K562 (cell line): ENCODE measurements around the gene C1D. TPM values are rescaled to one million over a fixed set of nuclear protein-coding genes. Genes with fewer than 3 reads are reported as not detected.

Experiments
- ATAC-seq: fragments of 200-7000 bp; cut with Tn5 transposase; 3 replicates; pipeline ENCODE4 v1.9.1; 2020; ENCODE audit warnings: moderate library complexity
- BruUV-seq: library from RNA; stranded (reverse); fragments of 400-500 nt; replicated peaks from 2 replicates; lab custom pipeline; 2021; lab: Mats Ljungman, UMichigan
- CTCF ChIA-PET: fragments of 300-600 bp; formaldehyde crosslinking; extraction: SDS; loops from one replicate; lab custom pipeline; 2021; ENCODE audit warnings: low intra/inter-chr PET ratio; lab: Yijun Ruan, JAX
- POLR2A ChIA-PET: fragments of 300-600, 350-650 bp; sonication (Branson Sonifier 250); formaldehyde crosslinking; extraction: SDS; loops from one replicate; lab custom pipeline; 2021; ENCODE audit warnings: antibody characterized with exemption, inconsistent platforms; lab: Yijun Ruan, JAX
- DNase-seq, 4 experiments: peaks; one replicate each; pipeline versions ENCODE4 v3.0.0 to v3.0.0-alpha.2; 2011 to 2018; ENCODE audit warnings: low spot score in 3 of 4, mixed read lengths in 3 of 4; ENCODE audit errors: extremely low read depth in 1 of 4
- FAIRE-seq: peaks from 2 replicates; lab custom pipeline; 2011; peaks lifted over from hg19 to GRCh38; lab: Jason Lieb, UNC
- H2AFZ ChIP-seq: 2 replicates; pipeline ENCODE4 v1.6.0; 2011; ENCODE audit warnings: low read depth, low read length, control low read depth, inconsistent platforms
- H3K27ac ChIP-seq: fragments of 200-600 bp; 3 replicates; pipeline ENCODE4 v1.8.0; 2011; ENCODE audit warnings: low read depth, mild to moderate bottlenecking, control low read depth, inconsistent platforms, low read length, moderate library complexity, mixed read lengths; ENCODE audit errors: extremely low read depth
- H3K27me3 ChIP-seq, 2 experiments: fragments of 300-600 bp in 1 of 2; 2 replicates in 1 of 2; 3 replicates in 1 of 2; pipeline versions ENCODE4 v1.6.0 to v1.8.0; 2011; ENCODE audit warnings: inconsistent platforms in 2 of 2, low read length in 2 of 2, mild to moderate bottlenecking in 1 of 2, mixed read lengths in 1 of 2, moderate library complexity in 1 of 2; ENCODE audit not compliant: control insufficient read depth in 2 of 2, insufficient read depth in 2 of 2
- H3K36me3 ChIP-seq: fragments of 300-600 bp; 3 replicates; pipeline ENCODE4 v1.8.0; 2011; ENCODE audit warnings: mild to moderate bottlenecking, low read length, inconsistent platforms; ENCODE audit not compliant: control insufficient read depth, insufficient read depth
- H3K4me1 ChIP-seq, 2 experiments: fragments of 200-600 bp in 1 of 2; replicated peaks in 1 of 2; 2 replicates in 1 of 2; 3 replicates in 1 of 2; pipeline versions ENCODE4 v1.5.1 to v1.8.0; 2011; ENCODE audit warnings: inconsistent platforms in 2 of 2, low read length in 2 of 2, mild to moderate bottlenecking in 1 of 2, mixed read lengths in 1 of 2, moderate library complexity in 1 of 2; ENCODE audit not compliant: control insufficient read depth in 2 of 2, insufficient read depth in 2 of 2
- H3K4me2 ChIP-seq: 2 replicates; pipeline ENCODE4 v1.6.1; 2011; ENCODE audit warnings: low read length, control low read depth, inconsistent platforms, mixed read lengths; ENCODE audit not compliant: insufficient read depth
- H3K4me3 ChIP-seq: fragments of 200-600 bp; sonication (generic), shearing (Covaris generic); 2 replicates; pipeline ENCODE4 v1.5.1; 2016; ENCODE audit warnings: control low read depth, inconsistent platforms
- H3K79me2 ChIP-seq: fragments of 200-600 bp; 3 replicates; pipeline ENCODE4 v1.8.0; 2011; ENCODE audit warnings: low read length, inconsistent platforms; ENCODE audit not compliant: control insufficient read depth, insufficient read depth
- H3K9ac ChIP-seq, 2 experiments: 2 replicates each; pipeline versions ENCODE4 v1.6.0 to v1.6.1; 2011; ENCODE audit warnings: low read depth in 2 of 2, low read length in 2 of 2, control low read depth in 1 of 2, inconsistent platforms in 1 of 2, mild to moderate bottlenecking in 1 of 2, mixed read lengths in 1 of 2; ENCODE audit not compliant: insufficient read depth in 1 of 2
- H3K9me1 ChIP-seq: one replicate; pipeline ENCODE4 v1.6.0; 2011; ENCODE audit warnings: inconsistent platforms, mild to moderate bottlenecking, low read length, moderate library complexity; ENCODE audit not compliant: control insufficient read depth, insufficient read depth
- H3K9me3 ChIP-seq: replicated peaks from 2 replicates; pipeline ENCODE4 v1.5.1; 2011; ENCODE audit warnings: low read depth, low read length, inconsistent platforms; ENCODE audit not compliant: control insufficient read depth, insufficient read depth
- H4K20me1 ChIP-seq: replicated peaks from 2 replicates; pipeline ENCODE4 v1.6.1; 2011; ENCODE audit warnings: low read length, inconsistent platforms, mixed read lengths; ENCODE audit not compliant: control insufficient read depth, insufficient read depth
- BRD4 ChIP-seq: fragments of 200-600 bp; sonication (generic); IDR thresholded peaks from 2 replicates; pipeline ENCODE4 v1.6.1; 2017; ENCODE audit warnings: inconsistent platforms
- RAD21 ChIP-seq, 2 experiments: fragments of 250-450 bp in 1 of 2; fragments of 450-650 bp in 1 of 2; sonication (Bioruptor Pico) in 1 of 2; formaldehyde crosslinking in 1 of 2; IDR thresholded peaks in 1 of 2; conservative IDR thresholded peaks in 1 of 2; 2 replicates each; pipeline versions ENCODE4 v1.4.0 to v1.8.0; 2020 to 2022; ENCODE audit warnings: mild to moderate bottlenecking in 2 of 2, moderate library complexity in 1 of 2
- RAD51 ChIP-seq: fragments of 450-650 bp; IDR thresholded peaks from 2 replicates; pipeline ENCODE4 v1.7.1; 2016; ENCODE audit warnings: low read depth, mild to moderate bottlenecking, borderline replicate concordance
- SREBF1 ChIP-seq: fragments of 150-350 bp; IDR thresholded peaks from 2 replicates; pipeline ENCODE4 v1.6.1; 2014; ENCODE audit warnings: antibody characterized with exemption, low read depth, low read length, borderline replicate concordance
- TFE3 ChIP-seq: fragments of 450-650 bp; formaldehyde crosslinking; IDR thresholded peaks from 2 replicates; pipeline ENCODE4 v1.4.0; 2020; ENCODE audit warnings: mild to moderate bottlenecking, mixed read lengths
- TGIF2 ChIP-seq: sonication (generic); formaldehyde crosslinking; IDR thresholded peaks from 2 replicates; pipeline ENCODE4 v1.8.1; 2022; ENCODE audit warnings: mild to moderate bottlenecking, missing genetic modification reagents, moderate library complexity
- TOE1 ChIP-seq, 2 experiments: fragments of 450-650 bp in 1 of 2; sonication (generic) in 1 of 2; formaldehyde crosslinking in 1 of 2; IDR thresholded peaks; 2 replicates each; pipeline versions ENCODE4 v1.7.1 to v1.8.0; 2016 to 2022; ENCODE audit warnings: borderline replicate concordance in 2 of 2, mild to moderate bottlenecking in 2 of 2, antibody characterized with exemption in 1 of 2, inconsistent platforms in 1 of 2, low read depth in 1 of 2, missing genetic modification reagents in 1 of 2, moderate library complexity in 1 of 2
- USF2 ChIP-seq: sonication (generic); formaldehyde crosslinking; IDR thresholded peaks from 2 replicates; pipeline ENCODE4 v1.5.0; 2020; ENCODE audit warnings: missing genetic modification reagents
- ZNF274 ChIP-seq: IDR thresholded peaks from 2 replicates; pipeline ENCODE4 v1.6.1; 2011; ENCODE audit warnings: low read depth, mild to moderate bottlenecking, low read length, moderate library complexity, borderline replicate concordance
- WGBS: fragments of 100-300 bp; shearing (Covaris generic); methylation state at CpG from one replicate; pipeline ENCODE4 v1.1.6; 2016; ENCODE audit warnings: low coverage, mixed read lengths; ENCODE audit not compliant: insufficient coverage; ENCODE audit errors: missing lambda C conversion rate; 5-methylcytosine and 5-hydroxymethylcytosine counted together
- in situ Hi-C: fragments of 300-500 bp; cut with MboI; formaldehyde crosslinking; loops from 4 replicates; pipeline ENCODE4 v1.15.0; 2018; ENCODE audit warnings: inconsistent platforms, mixed read lengths
- intact Hi-C: fragments of 100-400 bp; cut with micrococcal nuclease; formaldehyde crosslinking; loops from 2 replicates; pipeline ENCODE4 v1.14.2; 2022
- polyA plus RNA-seq, 8 experiments: library from polyadenylated mRNA; depleted of rRNA in 4 of 8; stranded (reverse) in 5 of 8; unstranded in 3 of 8; fragments of >200 nt; fragmentation: Nextera tagmentation in 2 of 8; fragmentation: Illumina TruSeq in 1 of 8; extraction: Ambion mirVana in 2 of 8; extraction: Trizol in 1 of 8; gene quantifications; 2 replicates each; pipeline versions ENCODE4 v1.2.1 to v1.2.3, GENCODE V29; 2011 to 2014; ENCODE audit warnings: inconsistent platforms in 1 of 8, missing spikeins in 1 of 8
- total RNA-seq, 7 experiments: library from RNA; depleted of rRNA in 6 of 7; stranded (reverse); fragments of >200 nt in 6 of 7; fragmentation: Illumina TruSeq in 2 of 7; extraction: Trizol in 2 of 7; gene quantifications; 2 replicates each; pipeline versions ENCODE4 v1.2.1 to v1.2.3, GENCODE V29; 2011 to 2021; ENCODE audit warnings: low replicate concordance in 1 of 7
- TF ChIP-seq, protein P1 (sequence below), 3 experiments: IDR thresholded peaks in 2 of 3; conservative IDR thresholded peaks in 1 of 3; 2 replicates each; pipeline ENCODE4 v1.5.1; 2011 to 2012; ENCODE audit warnings: low read length in 3 of 3, mild to moderate bottlenecking in 3 of 3, control low read depth in 2 of 3, improper control_type of control experiment in 1 of 3, inconsistent platforms in 1 of 3, low read depth in 1 of 3, mixed read lengths in 1 of 3, moderate library complexity in 1 of 3; ENCODE audit not compliant: insufficient read depth in 2 of 3

Gene C1D
- total and polyA plus RNA-seq, 9 of the 15 experiments (the other 6 are each of a cell fraction or from before 2014, with no cell fraction given), result 33.2 to 123 (median 56.5) TPM

DNA sequence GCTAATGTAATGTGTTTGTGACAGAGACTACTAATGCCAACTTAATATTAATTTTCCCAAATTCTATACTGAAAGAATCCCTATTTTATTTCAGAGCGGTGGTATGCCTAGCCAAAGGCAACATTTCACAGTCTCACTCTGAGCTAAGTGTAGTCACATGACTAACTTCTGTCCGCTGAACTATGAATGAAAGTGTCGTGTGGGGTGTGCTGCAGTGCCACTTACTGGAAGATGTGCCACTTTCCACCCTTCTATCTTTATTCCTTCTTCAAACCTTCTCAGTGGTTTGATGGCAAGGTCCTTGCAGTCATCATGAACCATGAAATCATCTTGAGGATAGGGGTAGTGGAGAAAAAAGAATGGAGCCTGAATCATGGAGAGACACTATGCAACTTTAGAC, 47.3 kb upstream of the C1D start:
- H2AFZ ChIP-seq, result peak overlapping the region; percentile 29; the same call in 1 of the 2 replicates
- H4K20me1 ChIP-seq, result no peaks in the 10 kb centered on the region
- no peaks in the 10 kb centered on the region for H3K36me3 ChIP-seq
- H3K79me2 ChIP-seq, result no peaks in the 10 kb centered on the region
- ATAC-seq, result peak; percentile 73
- H3K27me3 ChIP-seq, result no peaks in the 10 kb centered on the region
- TF ChIP-seq TFE3 (CRISPR knock-in tag), result peak; percentile 92
- TF ChIP-seq TOE1 (IDR thresholded peaks at IDR 0.05; ENCODE audit: borderline replicate concordance), result peak; percentile 85
- TF ChIP-seq TOE1 (CRISPR knock-in tag; IDR thresholded peaks at IDR 0.05; ENCODE audit: borderline replicate concordance, low read depth), result no peak
- TF ChIP-seq, protein P1, sequence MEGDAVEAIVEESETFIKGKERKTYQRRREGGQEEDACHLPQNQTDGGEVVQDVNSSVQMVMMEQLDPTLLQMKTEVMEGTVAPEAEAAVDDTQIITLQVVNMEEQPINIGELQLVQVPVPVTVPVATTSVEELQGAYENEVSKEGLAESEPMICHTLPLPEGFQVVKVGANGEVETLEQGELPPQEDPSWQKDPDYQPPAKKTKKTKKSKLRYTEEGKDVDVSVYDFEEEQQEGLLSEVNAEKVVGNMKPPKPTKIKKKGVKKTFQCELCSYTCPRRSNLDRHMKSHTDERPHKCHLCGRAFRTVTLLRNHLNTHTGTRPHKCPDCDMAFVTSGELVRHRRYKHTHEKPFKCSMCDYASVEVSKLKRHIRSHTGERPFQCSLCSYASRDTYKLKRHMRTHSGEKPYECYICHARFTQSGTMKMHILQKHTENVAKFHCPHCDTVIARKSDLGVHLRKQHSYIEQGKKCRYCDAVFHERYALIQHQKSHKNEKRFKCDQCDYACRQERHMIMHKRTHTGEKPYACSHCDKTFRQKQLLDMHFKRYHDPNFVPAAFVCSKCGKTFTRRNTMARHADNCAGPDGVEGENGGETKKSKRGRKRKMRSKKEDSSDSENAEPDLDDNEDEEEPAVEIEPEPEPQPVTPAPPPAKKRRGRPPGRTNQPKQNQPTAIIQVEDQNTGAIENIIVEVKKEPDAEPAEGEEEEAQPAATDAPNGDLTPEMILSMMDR (IDR thresholded peaks at IDR 0.05 in 2 of 3, conservative IDR thresholded peaks at IDR 0.05 in 1 of 3; ENCODE audit: insufficient read depth in 2 of 3, low read depth in 1 of 3, low read length in 3 of 3), result peak; percentile 20 to 40 (median 25); a peak in 3 of 6 replicates
- TF ChIP-seq RAD21 (CRISPR knock-in tag; conservative IDR thresholded peaks at IDR 0.05 in 1 of 2, IDR thresholded peaks at IDR 0.05 in 1 of 2), result peak in 1 of 2 experiments; percentile 46; a peak in 2 of 4 replicates
- TF ChIP-seq BRD4, result no peak
- no peak for TF ChIP-seq SREBF1
- no peak for TF ChIP-seq TGIF2 (CRISPR knock-in tag)
- TF ChIP-seq RAD51, result peak; percentile 64
- TF ChIP-seq ZNF274, result no peak
- peak; percentile 17; the same call in 1 of the 2 replicates for TF ChIP-seq USF2 (CRISPR knock-in tag)
- no peak for FAIRE-seq
- DNase-seq, result no peak
- H3K4me2 ChIP-seq, result no peak overlapping the region
- ChIA-PET POLR2A (no interaction called here), CTCF (no interaction called here)
- no peaks in the 10 kb centered on the region; a peak in 1 of 5 replicates for H3K4me1 ChIP-seq
- intact Hi-C loops (no loop called here), in situ Hi-C loops (no loop called here)
- H3K27ac ChIP-seq, result no peak overlapping the region
- no peak overlapping the region for H3K9ac ChIP-seq
- no peak overlapping the region for H3K4me3 ChIP-seq
- peaks cover 4% of the 10 kb centered on the region; the same call in 1 of the 2 replicates for H3K9me3 ChIP-seq
- no peaks in the 10 kb centered on the region for H3K9me1 ChIP-seq
- 26% methylated on average over 3 of the region's 3 CpGs for WGBS
- no TSS peak for BruUV-seq
